Measurements from ENCODE around the gene FHOD3. TPM values are rescaled to one million over a fixed set of nuclear protein-coding genes. Genes with fewer than 3 reads are reported as not detected.
"Not testable (repeated sequence)": the region's sequence is repeated elsewhere in the genome, so short reads cannot be mapped to it uniquely, and the experiment has no call there.

Gene FHOD3
- total RNA-seq, 1 donor from 2014 or later = 5.4 TPM

DNA sequence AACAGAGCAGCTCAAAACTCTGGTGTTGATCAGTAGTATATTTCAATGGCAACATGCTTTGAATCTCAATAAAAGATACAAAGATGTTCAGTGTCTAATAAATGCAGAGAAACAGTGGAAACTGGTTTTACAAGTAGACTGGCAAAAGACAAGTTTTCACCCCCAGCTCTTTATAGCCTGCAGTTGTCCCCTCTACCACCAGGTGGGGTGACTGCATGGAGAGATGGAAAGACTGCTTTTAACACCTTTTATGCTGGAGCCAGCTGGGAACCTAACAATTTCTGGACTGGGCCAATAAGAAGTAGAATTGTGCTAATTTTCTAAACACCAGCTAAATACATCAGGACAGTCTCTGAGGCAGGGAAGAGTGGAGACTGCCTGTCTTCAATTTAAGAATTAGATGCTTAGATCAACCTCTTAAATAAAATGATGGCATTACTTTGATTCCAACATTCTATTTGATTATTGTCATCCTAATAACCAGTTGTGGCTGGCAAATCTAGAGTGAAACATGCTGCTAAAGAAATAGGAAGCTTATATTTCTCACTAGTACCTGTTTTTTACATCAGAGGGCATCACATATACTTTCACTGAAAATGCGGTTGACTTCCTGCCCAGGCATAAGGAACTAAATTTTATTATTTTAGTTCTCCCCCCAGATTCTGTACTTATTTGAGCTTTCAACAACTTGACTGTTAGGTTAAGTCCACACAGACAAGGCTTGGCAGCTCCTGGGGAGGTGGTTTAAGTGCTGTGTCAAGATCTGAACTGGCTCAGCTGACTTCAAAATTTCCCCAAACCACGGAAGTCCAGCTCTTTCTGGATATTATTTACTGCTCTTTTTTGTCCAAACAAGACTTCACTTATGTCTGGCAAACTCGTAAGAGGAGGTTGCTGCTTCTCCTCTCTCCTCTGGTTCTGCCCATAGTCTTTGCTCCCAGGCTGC is 390.8 kb downstream of the FHOD3 start:
- no peak for DNase-seq (ENCODE audit: low spot score)

- DNase-seq (ENCODE audit: low spot score) = no peak
These were observed 394.9 kb downstream of the FHOD3 start for GRCh38 chr18:36692371-36692770.

- DNase-seq (ENCODE audit: low spot score) = no peak
These were observed 395.4 kb downstream of the FHOD3 start for GRCh38 chr18:36692921-36693332.

GRCh38 chr18:36693931-36694620 is 396.6 kb downstream of the FHOD3 start:
- DNase-seq (ENCODE audit: low spot score) = no peak

DNA sequence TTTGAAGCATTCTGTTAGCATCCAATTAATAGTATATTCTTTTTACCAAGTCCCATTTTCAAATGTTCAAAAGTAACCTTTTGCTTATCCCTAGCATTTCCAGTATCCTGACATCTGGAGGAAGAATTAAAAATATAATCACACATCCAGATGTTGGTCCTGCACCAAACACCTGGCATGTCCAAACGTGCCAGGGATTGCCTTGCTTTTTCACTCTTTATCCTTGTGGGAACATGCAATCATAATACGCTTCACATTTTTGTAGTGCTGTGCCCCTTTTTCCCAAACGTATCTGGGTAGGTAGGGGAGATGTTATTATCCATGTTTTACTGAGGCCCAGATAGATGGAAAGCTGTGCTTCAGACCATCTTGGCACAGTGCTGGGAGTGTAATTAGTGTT is 398.3 kb downstream of the FHOD3 start:
- no peak for DNase-seq (ENCODE audit: low spot score)

GRCh38 chr18:36697905-36698304 is 400.4 kb downstream of the FHOD3 start:
- DNase-seq (ENCODE audit: low spot score) = no peak

- no peak for DNase-seq (ENCODE audit: low spot score)
These were observed 403.4 kb downstream of the FHOD3 start for GRCh38 chr18:36700955-36701354.

DNA sequence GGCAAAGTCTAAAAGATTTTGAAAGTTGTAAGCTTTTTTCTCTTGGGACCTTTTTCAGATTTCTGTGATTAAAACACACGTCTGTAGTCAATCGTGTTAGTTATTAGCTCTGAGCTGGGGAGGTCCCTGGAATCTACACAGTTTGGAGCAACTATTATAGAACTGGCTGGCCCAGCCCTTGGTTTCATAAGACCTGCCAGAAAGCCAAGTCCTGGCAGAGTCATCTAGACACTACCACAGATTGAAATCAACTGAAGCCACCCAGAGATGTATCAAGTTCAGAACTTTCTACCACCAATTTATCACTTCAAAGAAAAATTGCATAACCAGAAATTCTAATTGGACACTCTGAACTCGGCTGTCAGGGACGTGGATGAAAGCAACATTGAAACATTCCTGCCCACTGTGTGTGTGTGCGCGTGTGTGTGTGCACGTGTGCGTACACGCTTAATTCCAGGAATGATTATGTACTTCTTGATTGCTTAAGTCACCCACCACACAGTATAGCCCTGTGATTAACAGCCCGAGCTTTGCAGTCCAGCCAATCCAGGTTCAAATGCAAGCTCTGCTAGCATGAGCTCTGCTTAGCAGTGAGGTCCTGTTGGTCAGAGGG is 405.0 kb downstream of the FHOD3 start:
- DNase-seq (ENCODE audit: low spot score) = no peak

GRCh38 chr18:36704156-36704555 is 406.6 kb downstream of the FHOD3 start:
- DNase-seq (ENCODE audit: low spot score) = no peak

GRCh38 chr18:36706134-36706881 is 408.8 kb downstream of the FHOD3 start:
- DNase-seq (ENCODE audit: low spot score) = no peak

GRCh38 chr18:36708366-36708765 is 410.9 kb downstream of the FHOD3 start:
- DNase-seq (ENCODE audit: low spot score) = no peak

- no peak for DNase-seq (ENCODE audit: low spot score)
These were observed 411.8 kb downstream of the FHOD3 start for GRCh38 chr18:36709315-36709714.

GRCh38 chr18:36711014-36711725 is 413.7 kb downstream of the FHOD3 start:
- no peak for DNase-seq (ENCODE audit: low spot score)

GRCh38 chr18:36711813-36712444 is 414.4 kb downstream of the FHOD3 start:
- no peak for DNase-seq (ENCODE audit: low spot score)

DNA sequence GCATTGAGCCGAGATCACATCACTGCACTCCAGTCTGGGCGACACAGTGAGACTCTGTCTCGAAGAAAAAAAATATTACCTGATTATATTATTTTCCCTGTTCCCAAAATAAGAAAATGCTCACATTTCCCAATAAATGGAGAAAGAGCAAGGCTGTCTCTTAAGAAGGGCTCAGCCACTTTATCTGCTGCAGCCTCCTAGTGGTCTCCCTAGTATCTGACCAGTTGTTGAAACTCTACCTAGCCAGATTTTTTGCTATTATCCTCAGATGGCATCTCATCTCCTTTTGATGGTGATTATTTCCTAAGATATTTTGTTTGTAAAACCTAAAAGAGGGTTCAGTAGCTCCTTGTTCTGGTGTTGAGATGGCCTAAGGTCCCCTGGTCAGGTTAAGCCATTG is 417.0 kb downstream of the FHOD3 start:
- no peak for DNase-seq (ENCODE audit: low spot score)

GRCh38 chr18:36717422-36718110 is 420.1 kb downstream of the FHOD3 start:
- DNase-seq (ENCODE audit: low spot score) = no peak

DNA sequence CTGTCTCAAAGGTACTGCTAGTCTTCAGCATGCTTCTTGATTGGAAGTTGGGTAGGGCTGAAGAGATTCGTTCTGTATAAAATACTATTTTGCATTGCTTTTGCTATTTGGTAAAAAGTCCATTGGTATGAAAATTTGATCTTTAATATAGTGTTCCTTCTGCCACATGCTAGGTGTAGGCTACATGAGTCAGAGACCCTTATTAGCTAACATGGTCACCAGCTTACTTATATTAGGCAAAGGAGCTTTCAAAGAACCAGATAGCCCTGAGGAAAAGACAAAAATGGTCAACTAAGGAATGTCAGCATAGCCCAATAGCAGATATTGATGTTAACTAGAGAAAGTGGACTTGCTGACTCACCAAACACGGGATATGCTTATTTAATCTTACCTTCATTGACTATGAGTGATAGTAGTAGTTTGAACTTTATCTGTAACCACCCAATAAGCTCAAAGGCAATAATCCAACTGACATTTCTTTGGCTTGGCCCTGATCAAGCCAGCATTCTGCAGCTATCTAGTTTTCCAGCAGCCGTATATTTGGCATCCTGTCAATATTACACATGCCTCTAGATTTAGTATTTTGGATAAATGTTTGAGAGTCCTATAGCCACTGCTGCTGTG is 421.3 kb downstream of the FHOD3 start:
- DNase-seq (ENCODE audit: low spot score) = no peak

GRCh38 chr18:36719630-36720029 is 422.1 kb downstream of the FHOD3 start:
- no peak for DNase-seq (ENCODE audit: low spot score)

GRCh38 chr18:36721351-36721750 is 423.8 kb downstream of the FHOD3 start:
- not testable (repeated sequence) for DNase-seq (ENCODE audit: low spot score)

Measured in mesenteric fat pad (tissue), 1 donor.